ENCODE data around the gene KLHL1. TPM values are rescaled to one million over a fixed set of nuclear protein-coding genes. Genes with fewer than 3 reads are reported as not detected.

The KLHL1 gene
- total and polyA plus RNA-seq, 12 donors = under 0.01 to 0.28 (median 0.08) TPM; not detected in 7

- Histone ChIP-seq H3K9me3 (replicated peaks in 1 of 3) (no peaks in the 10 kb centered on the region), H3K36me3 (replicated peaks in 1 of 2) (no peaks in the 10 kb centered on the region), H3K4me1 (replicated peaks in 1 of 2) (no peaks in the 10 kb centered on the region), H3K4me3 (no peak overlapping the region), H3K27me3 (no peaks in the 10 kb centered on the region), H3K27ac (no peak overlapping the region)
- TF ChIP-seq CTCF (IDR thresholded peaks at IDR 0.05) = no peak
- TF ChIP-seq POLR2A (IDR thresholded peaks at IDR 0.05) = no peak
- 73 to 80% (median 77%) methylated on average over 4 of the region's 4 CpGs for WGBS, 4 donors
- intact Hi-C loops (cut with DNase I) = no loop called here
- DNase-seq = no peak
These were observed 66.1 kb downstream of the KLHL1 start for GRCh38 chr13:70042193-70042592.

GRCh38 chr13:70034286-70034685 is 74.0 kb downstream of the KLHL1 start:
- Histone ChIP-seq H3K9me3 (replicated peaks in 1 of 3) (no peaks in the 10 kb centered on the region), H3K27me3 (no peaks in the 10 kb centered on the region), H3K4me3 (no peak overlapping the region), H3K27ac (no peak overlapping the region), H3K4me1 (replicated peaks in 1 of 2) (no peaks in the 10 kb centered on the region), H3K36me3 (replicated peaks in 1 of 2) (no peaks in the 10 kb centered on the region)
- intact Hi-C loops (cut with DNase I) = no loop called here
- TF ChIP-seq CTCF (IDR thresholded peaks at IDR 0.05) (no peak), POLR2A (IDR thresholded peaks at IDR 0.05) (no peak)
- no peak for DNase-seq

- H3K36me3 ChIP-seq (replicated peaks in 1 of 2) = no peaks in the 10 kb centered on the region
- intact Hi-C loops (cut with DNase I) = no loop called here
- 52 to 62% (median 59%) methylated on average over 4 of the region's 4 CpGs for WGBS, 4 donors
These were observed 80.7 kb downstream of the KLHL1 start for GRCh38 chr13:70027551-70027950.

GRCh38 chr13:70023516-70023915 is 84.7 kb downstream of the KLHL1 start:
- H3K4me1 ChIP-seq (replicated peaks in 1 of 2) = no peaks in the 10 kb centered on the region
- no peak overlapping the region for H3K4me3 ChIP-seq
- no peak for TF ChIP-seq POLR2A (IDR thresholded peaks at IDR 0.05)
- no peak for TF ChIP-seq CTCF (IDR thresholded peaks at IDR 0.05)
- H3K27ac ChIP-seq = no peak overlapping the region
- no peaks in the 10 kb centered on the region for H3K27me3 ChIP-seq
- intact Hi-C loops (cut with DNase I) = no loop called here
- no peaks in the 10 kb centered on the region for H3K9me3 ChIP-seq (replicated peaks in 1 of 3)
- DNase-seq = no peak
- 69 to 79% (median 74%) methylated on average over 2 of the region's 2 CpGs for WGBS, 4 donors
- no peaks in the 10 kb centered on the region for H3K36me3 ChIP-seq (replicated peaks in 1 of 2)

More at GRCh38 chr13:70027551-70027950, 80.7 kb downstream of the KLHL1 start:
- Histone ChIP-seq H3K4me1 (replicated peaks in 1 of 2) (no peaks in the 10 kb centered on the region), H3K4me3 (no peak overlapping the region), H3K9me3 (replicated peaks in 1 of 3) (no peaks in the 10 kb centered on the region), H3K27me3 (no peaks in the 10 kb centered on the region), H3K27ac (no peak overlapping the region)
- no peak for DNase-seq
- TF ChIP-seq POLR2A (IDR thresholded peaks at IDR 0.05) (no peak), CTCF (IDR thresholded peaks at IDR 0.05) (no peak)

Measured in adrenal gland (tissue), 12 donors.